ENCODE data around the gene SYNDIG1.

The SYNDIG1 gene

GRCh38 chr20:24469116-24469893 lies at the start of gene SYNDIG1:
Gene SYNDIG1, plus strand, starts transcription at chr20:24469629. Its CDS starts 73,469 bp downstream, at chr20:24543098.
- no peak for DNase-seq

GRCh38 chr20:24419786-24420185 lies 49.6 kb upstream of the SYNDIG1 start:
- no peak for DNase-seq

DNA sequence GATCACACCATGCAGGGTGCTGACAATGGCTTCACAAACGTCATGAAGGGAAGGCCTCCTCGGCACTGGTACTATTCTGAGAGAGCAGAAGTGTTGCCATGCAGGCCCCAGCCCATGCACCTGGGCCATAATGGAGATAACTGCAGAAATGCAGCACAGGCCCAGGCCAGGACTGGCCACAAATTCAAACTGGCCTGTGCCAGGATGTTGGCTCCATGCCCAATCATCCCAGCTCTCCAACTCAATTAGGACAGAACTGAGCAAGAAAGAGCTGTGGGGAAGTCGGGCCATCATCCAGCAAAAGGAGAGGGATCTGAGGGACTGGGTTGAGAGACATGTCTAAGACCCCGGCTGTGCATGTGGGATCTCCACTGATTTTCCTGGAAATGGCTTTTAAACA lies 48.9 kb upstream of the SYNDIG1 start:
- no peak for DNase-seq

DNA sequence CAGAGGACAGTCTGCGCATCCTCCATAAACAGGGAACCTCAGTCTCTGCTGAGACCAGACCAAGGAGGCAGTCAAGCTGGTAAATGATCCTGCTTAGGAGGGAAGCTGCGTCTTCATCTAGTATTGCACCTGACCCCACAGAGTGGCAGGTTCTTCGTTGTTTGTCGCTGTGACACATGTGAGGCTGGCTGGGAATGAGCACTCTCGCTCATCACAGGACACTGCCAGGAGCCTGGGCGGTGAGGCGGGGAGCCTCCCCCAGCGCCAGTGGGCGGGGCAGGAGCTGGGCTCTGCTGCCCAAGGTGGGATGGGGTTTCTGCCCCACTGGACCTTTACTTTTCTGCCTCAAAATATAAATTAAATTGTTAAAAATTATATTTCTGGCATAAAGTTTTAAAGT lies 48.4 kb upstream of the SYNDIG1 start:
- no peak for DNase-seq

DNA sequence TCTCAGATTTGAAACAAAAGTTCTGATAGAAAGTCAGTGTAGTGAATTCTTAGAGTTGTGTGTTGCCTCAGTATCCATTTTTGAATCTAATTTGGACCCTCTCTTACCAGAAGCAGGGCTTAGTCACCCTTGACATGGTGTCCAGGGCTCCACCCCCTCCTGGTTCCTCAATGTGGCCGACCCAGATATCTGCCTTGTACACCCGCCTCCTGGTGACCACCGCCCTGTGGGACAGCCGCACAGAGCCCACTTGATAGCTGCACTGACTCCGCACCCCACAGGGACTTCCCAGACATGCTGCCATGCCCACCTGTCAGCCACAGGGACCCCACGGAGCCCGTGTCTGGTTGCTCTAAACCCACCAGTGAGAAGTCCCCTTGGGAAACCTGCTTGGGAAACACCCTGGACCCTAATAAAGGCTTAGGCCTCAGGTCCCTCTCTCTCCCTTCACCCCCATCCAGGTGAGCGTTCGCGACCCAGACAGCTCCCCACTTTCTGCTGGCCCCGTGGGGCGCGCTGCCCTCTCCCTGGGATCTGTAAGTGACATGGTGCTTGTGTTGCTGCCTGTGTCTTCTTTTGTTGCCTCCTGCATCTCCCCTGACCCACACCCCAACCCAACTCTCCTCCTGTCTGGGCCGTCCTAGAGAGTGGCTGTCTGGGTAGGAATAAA lies 47.2 kb upstream of the SYNDIG1 start:
- DNase-seq, result no peak

- DNase-seq, result no peak
These were observed 45.8 kb upstream of the SYNDIG1 start for GRCh38 chr20:24423390-24424313.

DNA sequence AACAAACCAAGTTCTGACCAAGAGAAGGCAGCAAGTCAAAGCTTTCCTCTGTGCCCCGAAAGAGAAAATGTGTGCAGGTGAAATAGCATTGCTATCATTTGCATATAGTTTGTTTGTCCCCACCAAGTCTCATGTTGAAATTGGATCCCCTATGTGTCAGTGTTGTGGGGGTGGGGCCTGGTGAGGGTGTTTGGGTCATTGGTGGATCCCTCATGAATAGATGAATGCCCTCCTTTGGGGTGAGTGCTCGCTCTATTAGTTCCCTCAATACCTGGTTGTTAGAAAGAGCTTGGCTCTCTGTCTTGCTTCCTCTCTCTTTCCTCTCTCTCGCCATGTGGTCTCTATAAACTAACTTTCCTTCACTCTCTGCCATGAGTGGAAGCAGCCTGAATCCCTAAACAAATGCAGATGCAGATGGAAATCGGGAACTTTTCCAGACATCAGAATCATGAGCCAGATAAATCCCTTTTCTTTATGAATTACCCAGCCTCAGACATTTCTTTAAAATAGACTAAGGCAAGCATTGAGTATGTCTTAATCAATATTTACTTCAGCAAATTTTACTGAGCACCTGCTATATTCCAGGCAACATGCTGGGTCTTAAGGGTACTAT lies 43.8 kb upstream of the SYNDIG1 start:
- DNase-seq, result no peak

GRCh38 chr20:24431279-24432045 lies 38.0 kb upstream of the SYNDIG1 start:
- DNase-seq, result no peak

DNA sequence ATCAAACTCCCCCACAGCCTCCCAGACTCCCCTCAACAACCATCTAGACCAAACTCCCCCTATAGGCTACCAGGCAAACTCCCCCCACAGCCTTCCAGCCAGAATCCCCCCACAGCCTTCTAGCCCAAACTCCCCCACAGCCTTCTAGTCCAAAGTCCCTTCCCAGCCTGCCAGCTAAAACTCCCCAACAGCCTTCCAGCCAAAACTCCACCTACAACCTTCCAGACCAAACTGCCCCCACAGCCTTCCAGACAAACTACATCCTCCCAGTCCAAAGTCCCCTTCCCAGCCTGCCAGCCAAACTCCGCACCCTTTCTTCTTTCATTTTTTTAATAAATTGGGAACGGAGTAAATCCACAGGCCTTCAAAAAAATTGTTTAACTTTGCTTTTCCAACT lies 37.4 kb upstream of the SYNDIG1 start:
- no peak for DNase-seq

DNA sequence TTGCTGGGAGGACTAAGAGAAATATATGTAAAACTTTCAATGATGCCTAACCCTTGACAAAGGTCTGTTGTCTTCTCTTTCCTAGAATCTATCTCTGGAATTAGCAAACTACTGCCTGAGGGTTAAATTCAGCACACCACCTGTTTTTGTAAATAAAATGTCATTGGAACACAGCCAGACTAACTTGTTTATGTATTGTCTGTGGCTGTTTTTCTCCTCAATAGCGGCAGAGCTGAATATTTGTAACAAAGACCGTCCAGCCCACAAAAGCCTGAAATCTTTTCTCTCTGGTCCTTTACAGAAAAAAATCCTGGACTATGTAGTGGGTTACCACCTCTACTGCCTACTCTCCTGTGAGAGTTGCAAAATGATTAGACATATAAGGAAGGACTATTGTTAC lies 33.3 kb upstream of the SYNDIG1 start:
- no peak for DNase-seq

GRCh38 chr20:24437196-24438082 lies 32.0 kb upstream of the SYNDIG1 start:
- no peak for DNase-seq

- DNase-seq, result no peak
These were observed 31.1 kb upstream of the SYNDIG1 start for GRCh38 chr20:24438331-24438730.

DNA sequence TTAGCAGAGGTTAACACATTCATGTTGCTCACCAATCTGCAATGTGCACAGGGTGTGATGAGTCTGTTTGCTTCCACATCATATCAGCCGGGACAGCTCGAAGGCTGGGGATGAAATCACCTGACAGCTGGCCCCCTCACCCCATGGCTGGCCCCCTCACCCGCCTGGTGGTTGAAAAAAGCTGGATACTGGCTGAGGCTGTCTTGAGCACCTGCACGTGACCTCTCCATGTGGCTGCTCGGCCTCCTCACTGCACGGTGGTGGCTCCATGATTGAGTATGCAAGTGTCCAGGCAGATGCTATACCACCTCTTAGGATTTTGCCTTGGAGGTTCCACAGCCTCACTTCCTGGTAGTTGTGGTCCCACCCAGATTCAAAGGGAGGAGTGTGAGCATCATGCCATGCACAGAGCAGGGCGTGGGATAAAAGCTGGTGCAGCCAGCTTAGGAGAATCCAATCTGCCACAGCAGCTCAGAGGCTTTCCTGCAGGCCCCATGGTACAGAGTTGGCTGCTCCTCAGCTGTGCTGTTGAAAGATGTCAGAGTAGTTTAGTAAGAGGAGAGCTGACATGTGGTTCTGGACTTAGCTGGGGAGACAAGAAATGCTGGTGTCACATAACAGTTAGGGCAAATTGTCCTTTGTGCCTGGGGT lies 29.6 kb upstream of the SYNDIG1 start:
- no peak for DNase-seq

DNA sequence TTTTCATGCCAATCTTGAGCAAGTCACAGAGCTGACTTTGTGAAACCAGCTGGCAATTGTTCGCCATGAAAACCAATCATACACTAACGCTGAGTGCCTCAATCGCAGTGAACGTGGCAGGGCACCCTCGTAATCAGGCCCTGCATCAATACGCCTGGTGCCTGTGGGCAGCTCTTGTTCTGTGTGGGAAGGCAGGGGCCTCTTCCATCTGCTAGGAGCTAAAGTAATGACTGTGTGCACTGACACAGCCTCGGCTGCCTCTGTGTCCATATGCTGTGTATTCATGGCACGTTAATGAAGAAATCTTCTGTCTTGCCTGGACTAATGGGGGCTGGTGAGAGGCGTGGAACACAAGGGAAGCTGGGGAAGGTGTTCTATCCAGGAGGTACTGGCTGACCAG lies 27.8 kb upstream of the SYNDIG1 start:
- no peak for DNase-seq

GRCh38 chr20:24442909-24443308 lies 26.5 kb upstream of the SYNDIG1 start:
- no peak for DNase-seq

- DNase-seq, result no peak
These were observed 26.0 kb upstream of the SYNDIG1 start for GRCh38 chr20:24443436-24443835.

GRCh38 chr20:24444526-24445190 lies 24.8 kb upstream of the SYNDIG1 start:
- no peak for DNase-seq

DNA sequence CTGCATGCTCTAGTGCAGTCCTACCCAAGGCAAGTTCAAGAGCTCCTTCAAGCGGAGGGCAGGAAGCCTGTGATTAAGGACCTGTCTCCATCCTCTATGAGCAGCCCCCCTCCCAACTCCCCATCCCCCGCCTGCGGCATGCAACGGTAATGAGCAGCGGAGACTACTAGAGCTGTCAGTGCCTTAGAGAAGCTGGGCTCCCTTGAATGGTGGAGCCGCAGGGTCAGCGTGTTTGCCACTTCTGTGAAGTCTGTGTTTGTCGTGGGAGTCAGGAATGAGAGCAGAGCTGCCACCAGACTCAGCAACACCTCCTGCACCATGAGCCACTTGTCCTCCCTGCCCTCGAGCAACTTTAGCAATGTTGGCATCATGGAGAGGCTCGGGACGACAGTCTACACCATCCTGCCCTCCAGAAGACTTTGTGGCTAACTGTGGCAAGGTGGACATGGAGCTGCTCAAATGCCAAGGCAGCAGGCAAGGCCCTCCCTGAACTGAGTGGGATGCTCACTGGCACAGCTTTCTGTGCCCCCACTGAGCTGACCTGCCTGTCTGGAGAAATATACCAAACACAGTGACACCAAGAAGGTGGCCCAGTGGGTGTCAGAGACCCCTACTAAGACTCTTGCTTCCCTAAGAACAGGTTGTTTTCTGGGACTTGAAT lies 23.8 kb upstream of the SYNDIG1 start:
- no peak for DNase-seq

GRCh38 chr20:24446811-24447210 lies 22.6 kb upstream of the SYNDIG1 start:
- DNase-seq, result no peak
